GM21576 (cell line): Measurements from ENCODE around the gene CPM.

Experiments used
- ATAC-seq: cut with Tn5 transposase; IDR thresholded peaks from one replicate; pipeline ENCODE4 v1.9.1; 2021; ENCODE audit warnings: mild to moderate bottlenecking, moderate library complexity; ENCODE audit not compliant: unreplicated experiment

The CPM gene

DNA sequence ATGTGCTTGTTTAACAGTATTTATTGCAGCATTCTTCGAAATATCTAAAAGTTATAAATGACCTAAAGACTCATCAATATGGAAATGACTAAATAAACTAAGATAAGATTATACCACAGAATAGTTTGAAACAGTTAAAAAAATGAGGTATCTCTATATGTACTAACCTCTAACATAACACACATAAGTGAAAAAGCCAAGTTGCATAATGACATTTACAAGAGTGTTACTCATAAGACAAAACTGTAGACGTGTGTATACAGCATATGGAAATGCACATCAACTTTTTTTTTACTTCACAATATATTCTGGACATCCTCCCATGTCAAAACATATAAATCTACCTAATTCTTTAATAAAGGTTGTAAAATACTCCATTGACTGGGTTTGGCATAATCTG, 22.8 kb downstream of the CPM start:
- ATAC-seq = no peak

- no peak for ATAC-seq
These were observed 24.9 kb downstream of the CPM start for GRCh38 chr12:68908076-68908475.

- no peak for ATAC-seq
These were observed 27.2 kb downstream of the CPM start for GRCh38 chr12:68905733-68906132.

DNA sequence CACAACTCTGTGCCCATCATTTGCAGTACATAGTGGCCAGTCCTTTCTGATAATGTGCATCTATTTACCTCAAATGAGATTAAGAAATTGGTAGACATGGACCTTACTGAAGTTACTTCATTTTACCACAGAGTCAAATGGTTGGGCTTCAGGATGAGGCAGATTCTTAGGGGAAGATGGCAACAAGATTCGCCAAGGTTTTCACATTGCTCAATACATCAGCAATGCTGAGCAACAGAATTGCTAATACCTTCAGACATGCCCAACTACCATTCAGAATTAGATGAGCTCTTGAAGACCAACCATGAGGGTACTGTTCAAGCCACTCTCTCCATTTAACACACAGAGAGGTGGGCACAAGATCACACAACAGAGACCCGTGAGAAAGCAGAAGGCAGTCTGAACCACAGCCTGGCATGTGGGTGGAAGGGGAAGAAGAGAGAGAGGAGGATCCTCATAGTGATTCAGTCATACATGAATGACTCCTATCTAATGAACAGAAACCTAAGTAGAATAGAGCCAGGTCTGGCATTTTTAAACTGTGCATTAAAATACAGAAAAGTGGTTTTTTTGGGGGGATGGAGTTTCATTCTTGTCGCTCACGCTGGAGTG, 28.5 kb downstream of the CPM start:
- ATAC-seq = no peak

GRCh38 chr12:68903511-68903910, 29.5 kb downstream of the CPM start:
- no peak for ATAC-seq

DNA sequence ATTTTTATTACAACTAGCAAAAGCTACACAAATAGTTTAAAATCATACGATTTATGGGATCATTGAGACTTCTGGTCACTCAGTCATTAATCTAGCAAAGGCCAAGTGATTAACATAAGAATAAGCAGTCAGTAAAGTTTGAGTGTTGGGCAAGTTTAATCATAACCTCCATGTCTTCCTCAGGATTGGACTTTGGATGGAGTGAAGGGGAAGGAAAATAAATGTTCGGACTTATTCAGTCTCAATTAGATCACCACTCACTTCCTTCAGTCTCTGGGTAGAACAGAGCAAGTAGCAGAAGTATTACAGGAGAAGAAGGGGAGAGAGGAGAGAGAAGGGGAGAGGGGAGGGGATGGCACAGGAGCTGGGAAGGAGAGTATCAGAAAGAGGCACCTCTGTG, 31.4 kb downstream of the CPM start:
- no peak for ATAC-seq

DNA sequence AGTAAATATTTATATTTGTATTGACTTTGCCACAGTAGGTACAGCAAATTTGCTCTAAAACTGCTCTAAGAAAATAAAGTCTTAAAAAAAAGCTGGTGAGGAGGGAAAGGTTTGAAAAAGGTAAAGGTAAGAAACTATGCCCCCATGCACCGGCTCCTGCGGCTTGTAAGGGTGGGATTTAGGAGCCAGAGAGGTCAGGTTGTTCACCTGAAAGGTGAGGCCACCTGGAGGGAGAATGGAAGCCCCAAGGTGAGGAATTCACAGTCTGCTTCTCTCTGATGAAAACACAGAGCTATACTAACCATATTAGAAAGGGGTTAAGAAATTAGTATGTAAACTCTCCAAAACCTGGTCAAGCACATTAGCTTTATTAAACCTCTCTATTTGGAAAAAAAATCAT, 31.8 kb downstream of the CPM start:
- no peak for ATAC-seq

- ATAC-seq = no peak
These were observed 32.7 kb downstream of the CPM start for GRCh38 chr12:68900241-68900640.

GRCh38 chr12:68899251-68899771, 33.7 kb downstream of the CPM start:
- ATAC-seq = no peak

DNA sequence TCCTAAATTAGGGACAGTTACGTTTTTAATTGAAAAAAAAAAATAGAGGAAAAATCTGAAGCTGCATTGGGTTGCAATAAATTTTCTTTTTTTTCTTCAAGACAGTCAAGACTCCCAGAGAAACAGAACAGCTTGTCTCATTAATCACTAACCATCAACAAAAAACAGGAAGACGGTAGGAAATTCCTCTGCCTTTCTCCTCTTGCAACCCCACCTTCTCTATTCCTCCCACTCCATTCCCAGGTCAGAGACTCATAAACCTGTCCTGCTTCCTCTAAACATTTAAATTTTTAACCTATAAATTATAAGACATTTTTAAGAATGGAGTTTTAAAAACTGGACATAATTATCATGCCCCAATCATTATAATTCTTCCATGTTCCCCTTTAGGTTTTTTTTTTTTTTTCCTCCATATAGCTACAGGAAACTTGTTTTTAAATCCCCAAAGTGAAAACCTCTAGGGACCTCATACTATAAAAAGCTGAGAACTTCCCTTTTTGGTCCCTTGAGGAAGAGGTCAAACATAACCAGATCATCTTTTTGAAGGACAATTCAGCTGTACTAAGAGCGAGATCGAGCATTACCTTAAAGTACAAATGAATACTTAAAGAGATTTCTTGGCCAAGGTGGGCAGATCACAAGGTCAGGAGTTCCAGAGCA, 36.0 kb downstream of the CPM start:
- no peak for ATAC-seq

DNA sequence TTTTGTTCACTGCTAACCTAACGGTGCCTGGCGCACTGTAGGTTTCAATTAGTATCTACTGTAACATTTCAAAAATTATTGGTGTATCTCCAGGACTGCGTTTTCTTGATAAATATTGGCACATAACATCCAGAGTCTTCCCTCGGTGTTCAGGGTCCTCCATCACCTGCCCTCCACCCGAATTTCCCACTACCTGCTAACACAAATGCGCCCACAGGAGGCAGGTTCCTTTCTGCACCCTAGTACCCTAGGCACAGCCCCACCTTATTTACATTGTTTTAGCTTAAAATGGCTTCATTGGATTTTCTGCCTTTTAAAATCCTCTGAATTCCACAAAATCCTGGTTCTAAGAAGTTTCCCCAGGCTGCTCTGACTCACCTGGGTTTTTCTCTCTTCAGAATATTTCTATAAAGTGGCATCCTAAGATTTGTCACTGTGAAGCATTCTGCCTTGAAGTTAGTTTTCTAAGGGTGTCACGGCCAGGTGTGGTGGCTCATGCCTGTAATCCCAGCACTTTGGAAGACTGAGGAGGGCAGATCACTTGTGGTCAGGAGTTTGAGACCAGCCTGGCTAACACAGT, 38.6 kb downstream of the CPM start:
- ATAC-seq = no peak

- ATAC-seq = no peak
These were observed 39.2 kb downstream of the CPM start for GRCh38 chr12:68893741-68894140.

GRCh38 chr12:68893201-68893600, 39.8 kb downstream of the CPM start:
- no peak for ATAC-seq

DNA sequence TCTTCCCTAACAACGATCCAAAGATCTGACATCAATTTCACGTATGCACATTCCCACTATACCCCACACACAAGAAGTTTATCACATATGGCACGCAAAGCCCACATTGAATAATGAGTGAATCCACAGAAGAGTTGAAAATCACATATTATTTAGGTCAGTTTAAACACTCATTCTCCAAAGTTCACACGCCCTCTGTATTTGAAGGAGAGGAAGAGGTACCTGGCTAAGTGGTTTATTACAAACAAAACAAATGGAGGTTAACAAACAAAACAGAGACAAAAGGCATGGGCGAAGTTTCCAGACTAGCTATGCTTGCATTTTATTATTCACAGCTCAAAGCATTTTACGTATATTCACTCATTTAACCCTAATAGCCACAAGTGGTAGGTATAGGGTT, 41.8 kb downstream of the CPM start:
- ATAC-seq = no peak

GRCh38 chr12:68890701-68891113, 42.3 kb downstream of the CPM start:
- ATAC-seq = no peak

DNA sequence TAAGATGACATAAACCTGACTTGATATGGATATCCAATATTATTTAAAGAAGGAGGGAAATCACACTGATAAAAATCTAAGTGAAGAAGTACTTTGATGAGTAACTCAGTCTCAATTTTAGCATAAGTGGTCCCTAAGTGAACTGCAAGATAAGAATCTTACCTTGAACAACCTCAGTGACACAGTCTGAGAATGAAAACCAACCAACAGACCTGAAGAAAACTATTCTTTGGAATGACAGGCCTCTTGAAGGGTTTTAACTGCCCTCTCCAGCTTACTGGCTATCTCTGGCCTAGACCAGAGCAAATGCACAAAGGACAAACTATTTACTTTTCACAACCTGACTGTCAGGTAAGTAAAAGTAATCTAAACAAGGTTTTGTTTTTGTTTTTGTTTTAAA, 44.7 kb downstream of the CPM start:
- no peak for ATAC-seq

DNA sequence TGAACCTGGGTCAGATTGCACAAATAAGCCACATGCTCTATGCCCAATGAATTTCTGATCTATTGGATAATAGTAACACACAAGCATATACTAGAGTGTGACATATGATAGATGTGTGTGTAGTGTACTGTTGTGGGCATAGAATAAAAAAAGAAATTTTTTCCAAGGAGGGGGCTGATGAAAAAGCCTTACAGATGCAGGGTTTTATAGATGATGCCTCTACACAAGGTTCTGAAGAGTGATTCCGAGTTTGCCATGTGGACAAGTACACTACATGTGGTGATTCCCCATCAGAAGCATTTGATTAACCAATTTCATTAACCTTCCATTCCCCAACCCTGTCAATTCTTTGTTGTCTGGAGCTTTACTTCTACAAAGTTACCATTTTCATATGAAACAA, 45.3 kb downstream of the CPM start:
- no peak for ATAC-seq

GRCh38 chr12:68886636-68887572, 46.1 kb downstream of the CPM start:
- no peak for ATAC-seq

DNA sequence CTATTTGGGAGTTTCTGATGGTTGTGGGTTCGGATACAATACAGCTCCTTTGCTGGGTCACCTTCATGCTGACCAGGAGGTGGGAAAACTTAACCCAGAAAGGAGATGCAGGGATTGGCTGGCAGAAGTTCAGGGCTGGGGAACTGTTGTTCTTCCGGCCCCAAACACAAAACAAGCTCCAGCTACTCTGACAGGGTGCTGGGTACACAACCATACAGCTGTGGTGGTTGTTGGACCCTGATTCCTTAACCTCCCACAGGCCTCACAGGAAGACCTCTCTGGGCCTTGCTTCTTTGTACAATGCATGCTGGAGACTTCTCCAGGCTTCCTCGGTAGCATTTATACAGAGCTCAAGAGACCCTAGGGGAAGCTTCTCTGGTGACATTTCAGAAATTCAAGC, 47.6 kb downstream of the CPM start:
- ATAC-seq = no peak

DNA sequence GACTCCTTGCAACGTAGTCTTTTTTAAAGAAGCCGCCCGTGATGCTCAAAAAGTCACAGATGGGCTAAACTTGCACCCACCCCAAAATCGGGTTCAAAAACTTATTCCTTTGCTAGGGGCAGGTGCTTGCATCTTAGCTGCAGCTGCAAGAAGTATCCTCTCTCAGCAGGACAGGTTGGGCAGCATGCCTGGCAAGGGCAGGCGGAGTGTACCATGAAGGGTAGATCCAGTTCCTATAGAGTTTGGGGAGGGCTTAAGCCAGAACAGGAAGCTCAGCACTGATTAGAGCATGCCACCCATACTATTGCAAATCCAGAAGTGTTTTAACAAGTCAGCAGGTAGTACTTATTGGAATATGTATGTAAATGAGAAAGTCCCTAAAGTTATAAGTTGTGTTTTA, 48.7 kb downstream of the CPM start:
- ATAC-seq = no peak

- ATAC-seq = no peak
These were observed 49.8 kb downstream of the CPM start for GRCh38 chr12:68883151-68883550.
